Mononuclear cell (primary cell): ENCODE data around the gene PHPT1. TPM values are rescaled to one million over a fixed set of nuclear protein-coding genes. Genes with fewer than 3 reads are reported as not detected.
"Not testable (repeated sequence)": the region's sequence is repeated elsewhere in the genome, so short reads cannot be mapped to it uniquely, and the experiment has no call there.

Source experiments
- H3K27me3 ChIP-seq: 2 replicates; pipeline ENCODE4 v1.6.0; 2011; ENCODE audit warnings: low read length, control low read depth; ENCODE audit not compliant: insufficient read depth
- H3K4me1 ChIP-seq: 2 replicates; pipeline ENCODE4 v1.5.1; 2011; ENCODE audit warnings: mild to moderate bottlenecking, low read length, control low read depth; ENCODE audit not compliant: insufficient read depth
- H3K4me3 ChIP-seq: 2 replicates; pipeline ENCODE4 v1.5.1; 2011; ENCODE audit warnings: mild to moderate bottlenecking, low read length, moderate library complexity
- H3K9me3 ChIP-seq: 2 replicates; pipeline ENCODE4 v1.5.1; 2011; ENCODE audit warnings: low read depth, mild to moderate bottlenecking, control low read depth, low read length
- total RNA-seq: library from RNA; depleted of rRNA; stranded (reverse); fragments of >200 nt; gene quantifications from one replicate; pipeline ENCODE4 v1.2.3, GENCODE V29; 2012

PHPT1 gene
- total RNA-seq, 1 donor, result 14.0 TPM

GRCh38 chr9:136868644-136869043, 19.4 kb downstream of the PHPT1 start:
- Histone ChIP-seq H3K9me3 (no peaks in the 10 kb centered on the region), H3K27me3 (no peaks in the 10 kb centered on the region), H3K4me3 (no peak overlapping the region), H3K4me1 (peaks cover 20% of the 10 kb centered on the region)

DNA sequence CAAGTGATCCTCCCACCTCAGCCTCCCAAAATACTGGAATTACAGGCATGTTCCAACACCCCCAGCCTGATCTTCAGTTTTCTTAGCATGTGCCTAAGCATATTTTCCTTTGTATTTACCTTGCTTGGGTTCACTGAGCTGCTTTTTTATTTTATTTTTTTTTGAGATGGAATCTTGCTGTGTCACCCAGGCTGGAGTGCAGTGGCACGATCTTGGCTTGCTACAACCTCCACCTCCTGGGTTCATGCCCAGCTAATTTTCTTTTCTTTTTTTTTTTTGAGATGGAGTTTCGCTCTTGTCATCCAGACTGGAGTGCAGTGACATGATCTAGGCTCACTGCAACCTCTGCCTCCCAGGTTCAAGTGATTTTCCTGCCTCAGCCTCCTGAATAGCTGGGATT, 20.4 kb downstream of the PHPT1 start:
- not testable (repeated sequence) for H3K27me3 ChIP-seq, H3K4me3 ChIP-seq, H3K9me3 ChIP-seq
- H3K4me1 ChIP-seq, result peaks cover 15% of the 10 kb centered on the region

DNA sequence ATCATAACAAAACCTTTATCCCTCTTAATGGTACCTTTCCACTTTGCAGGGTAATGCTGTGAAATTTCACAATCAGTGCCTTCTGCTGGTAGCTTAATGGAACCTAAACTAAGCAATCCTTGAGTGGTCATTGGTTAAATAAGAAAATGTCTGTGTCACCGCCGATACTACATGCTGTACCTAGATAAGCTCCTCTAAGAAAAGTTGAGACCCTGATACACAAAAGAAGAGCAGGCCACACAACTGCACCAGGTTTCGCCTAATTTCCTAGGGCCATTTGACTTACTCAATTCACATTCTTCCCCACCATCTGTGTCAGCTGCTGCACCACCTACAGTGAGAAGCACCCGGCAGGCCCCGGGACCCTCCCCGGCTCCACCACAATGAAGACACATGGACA, 25.9 kb downstream of the PHPT1 start:
- Histone ChIP-seq H3K4me1 (no peaks in the 10 kb centered on the region), H3K4me3 (no peak overlapping the region), H3K9me3 (no peaks in the 10 kb centered on the region), H3K27me3 (no peaks in the 10 kb centered on the region)

DNA sequence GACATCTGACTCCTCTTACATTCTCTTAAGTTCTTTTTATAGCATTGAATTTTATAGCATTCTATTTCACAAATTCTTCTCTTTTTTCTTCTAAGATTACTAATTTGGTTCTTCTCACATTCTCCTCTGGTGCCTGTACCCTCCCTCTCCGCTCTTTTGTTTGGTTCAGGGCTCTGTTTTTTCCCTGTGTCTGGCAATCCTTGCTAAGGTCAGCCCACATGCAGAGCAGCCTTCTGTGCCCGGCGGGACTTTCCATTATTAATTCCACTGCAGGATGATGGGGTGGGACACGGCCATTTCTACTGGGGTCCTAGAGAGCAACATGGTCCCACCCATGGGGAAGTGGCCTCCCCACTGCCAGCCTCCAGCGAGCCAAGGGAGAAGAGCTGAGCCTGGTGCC, 27.3 kb downstream of the PHPT1 start:
- Histone ChIP-seq H3K4me3 (no peak overlapping the region), H3K4me1 (peaks cover 3% of the 10 kb centered on the region), H3K9me3 (no peaks in the 10 kb centered on the region), H3K27me3 (no peaks in the 10 kb centered on the region)

- Histone ChIP-seq H3K4me3 (no peak overlapping the region), H3K4me1 (peaks cover 27% of the 10 kb centered on the region), H3K9me3 (no peaks in the 10 kb centered on the region), H3K27me3 (no peaks in the 10 kb centered on the region)
Observed at GRCh38 chr9:136880651-136881050, 31.4 kb downstream of the PHPT1 start.

DNA sequence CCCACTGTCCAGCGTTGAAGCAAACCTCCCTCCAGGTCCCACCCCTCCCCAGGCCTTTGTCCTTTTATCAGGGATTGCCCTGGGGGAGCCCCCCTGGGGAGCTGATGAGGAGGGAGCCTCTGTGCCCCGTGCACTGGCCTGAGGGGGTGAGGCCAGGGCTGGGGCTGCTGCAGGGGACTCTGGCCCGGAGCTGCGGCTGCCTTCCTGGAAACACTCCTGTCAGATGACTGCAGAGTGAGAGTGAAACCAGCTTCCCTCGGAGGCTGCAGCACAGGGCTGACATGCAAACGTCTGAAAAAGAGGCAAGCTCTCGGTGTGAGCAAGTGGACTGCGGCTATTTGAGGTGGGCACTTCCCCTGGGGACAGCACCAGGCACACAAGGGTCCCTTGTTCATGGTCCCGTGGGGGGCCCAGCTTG, 32.5 kb downstream of the PHPT1 start:
- Histone ChIP-seq H3K9me3 (no peaks in the 10 kb centered on the region), H3K4me1 (peaks cover 31% of the 10 kb centered on the region), H3K4me3 (no peak overlapping the region), H3K27me3 (no peaks in the 10 kb centered on the region)

GRCh38 chr9:136882109-136882946, 33.1 kb downstream of the PHPT1 start:
- Histone ChIP-seq H3K9me3 (no peaks in the 10 kb centered on the region), H3K27me3 (no peaks in the 10 kb centered on the region), H3K4me1 (peaks cover 37% of the 10 kb centered on the region), H3K4me3 (no peak overlapping the region)

GRCh38 chr9:136882947-136883283, 33.7 kb downstream of the PHPT1 start:
- not testable (repeated sequence) for H3K4me3 ChIP-seq, H3K27me3 ChIP-seq, H3K9me3 ChIP-seq
- H3K4me1 ChIP-seq, result peaks cover 43% of the 10 kb centered on the region

GRCh38 chr9:136883670-136884069, 34.5 kb downstream of the PHPT1 start:
- H3K4me3 ChIP-seq, H3K27me3 ChIP-seq, H3K9me3 ChIP-seq: not testable (repeated sequence)
- H3K4me1 ChIP-seq, result peaks cover 46% of the 10 kb centered on the region

DNA sequence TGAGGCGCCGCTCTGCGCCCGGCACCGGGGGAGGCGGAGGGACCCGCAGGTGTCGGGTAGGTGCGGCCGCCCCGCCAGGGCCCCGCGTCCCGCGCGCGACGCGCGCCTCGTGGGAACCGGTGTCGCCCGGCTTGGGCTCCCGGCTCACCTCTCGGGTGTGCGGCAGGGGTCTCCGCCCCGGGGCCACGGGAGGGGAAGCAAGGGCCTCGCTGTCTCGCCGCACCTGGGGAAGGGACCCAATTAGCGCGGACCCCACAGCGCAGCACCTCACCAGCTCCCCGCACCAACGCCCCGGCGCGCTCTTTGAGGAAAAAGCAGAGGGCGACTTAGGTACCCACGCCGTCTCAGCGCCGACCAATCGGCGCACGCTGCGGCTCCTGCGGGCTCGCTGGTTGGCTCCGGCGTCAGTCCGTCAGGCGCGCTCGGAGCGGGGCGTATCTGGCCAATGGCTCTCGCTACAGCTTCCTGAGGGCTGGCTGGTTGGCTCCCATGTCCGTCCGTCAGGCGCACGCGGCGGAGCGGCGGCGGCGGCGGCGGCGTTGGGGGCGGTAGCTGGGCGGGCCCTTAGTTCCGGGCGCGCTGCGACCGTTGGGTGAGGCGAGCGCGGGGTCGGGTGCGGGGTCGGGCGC, 36.9 kb downstream of the PHPT1 start, which contains the start of gene TRAF2:
TRAF2 (plus strand) TSS at position 567 of the 629 bp plus-strand sequence. CDS start 12,225 bp downstream, outside the sequence.
- Histone ChIP-seq H3K9me3 (no peaks in the 10 kb centered on the region), H3K4me3 (peak within 1 kb of the TSS; percentile 67), H3K27me3 (no peaks in the 10 kb centered on the region), H3K4me1 (peaks cover 46% of the 10 kb centered on the region)

- H3K4me1 ChIP-seq, result peaks cover 39% of the 10 kb centered on the region
- peak overlapping the region; percentile 67 for H3K4me3 ChIP-seq
- H3K27me3 ChIP-seq, result no peaks in the 10 kb centered on the region
- H3K9me3 ChIP-seq, result no peaks in the 10 kb centered on the region
Observed at GRCh38 chr9:136886610-136887597, 37.7 kb downstream of the PHPT1 start.

DNA sequence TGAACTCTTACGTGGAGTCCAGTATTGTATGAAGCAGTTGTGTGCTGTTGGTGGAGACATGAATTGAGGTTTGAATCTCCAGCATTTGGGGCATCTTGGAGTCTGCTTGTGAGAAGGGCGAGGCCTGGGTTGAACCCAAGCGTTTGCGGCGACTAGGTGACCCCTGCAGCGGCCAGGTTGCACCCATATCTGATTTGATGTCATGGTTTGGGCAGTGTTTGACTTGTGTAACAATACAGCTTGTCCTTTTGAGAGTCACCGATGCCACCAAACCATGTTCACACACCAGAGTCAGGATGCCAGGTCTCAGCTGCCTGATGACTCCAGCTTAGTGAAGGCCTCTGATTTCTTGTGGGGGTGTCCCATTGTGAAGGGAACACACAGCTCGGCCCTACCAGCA, 39.2 kb downstream of the PHPT1 start:
- no peak overlapping the region for H3K4me3 ChIP-seq
- H3K9me3 ChIP-seq, result no peaks in the 10 kb centered on the region
- peaks cover 25% of the 10 kb centered on the region for H3K4me1 ChIP-seq
- H3K27me3 ChIP-seq, result no peaks in the 10 kb centered on the region

DNA sequence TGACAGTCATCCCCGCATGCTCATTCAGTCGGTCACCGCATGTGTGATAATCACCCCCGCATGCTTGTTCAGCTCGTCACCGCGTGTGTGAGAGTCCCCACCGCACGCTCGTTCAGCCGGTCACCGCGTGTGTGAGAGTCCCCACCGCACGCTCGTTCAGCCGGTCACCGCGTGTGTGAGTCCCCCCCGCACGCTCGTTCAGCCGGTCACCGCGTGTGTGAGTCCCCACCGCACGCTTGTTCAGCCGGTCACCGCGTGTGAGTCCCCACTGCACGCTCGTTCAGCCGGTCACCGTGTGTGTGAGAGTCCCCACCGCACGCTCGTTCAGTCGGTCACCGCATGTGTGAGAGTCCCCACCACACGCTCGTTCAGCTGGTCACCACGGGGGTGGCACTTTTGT, 40.6 kb downstream of the PHPT1 start:
- Histone ChIP-seq H3K4me3 (no peak overlapping the region), H3K9me3 (no peaks in the 10 kb centered on the region), H3K27me3 (no peaks in the 10 kb centered on the region), H3K4me1 (peaks cover 25% of the 10 kb centered on the region)

GRCh38 chr9:136890661-136891060, 41.5 kb downstream of the PHPT1 start:
- H3K4me1 ChIP-seq, result peaks cover 19% of the 10 kb centered on the region
- H3K27me3 ChIP-seq, result no peaks in the 10 kb centered on the region
- no peaks in the 10 kb centered on the region for H3K9me3 ChIP-seq
- no peak overlapping the region for H3K4me3 ChIP-seq

DNA sequence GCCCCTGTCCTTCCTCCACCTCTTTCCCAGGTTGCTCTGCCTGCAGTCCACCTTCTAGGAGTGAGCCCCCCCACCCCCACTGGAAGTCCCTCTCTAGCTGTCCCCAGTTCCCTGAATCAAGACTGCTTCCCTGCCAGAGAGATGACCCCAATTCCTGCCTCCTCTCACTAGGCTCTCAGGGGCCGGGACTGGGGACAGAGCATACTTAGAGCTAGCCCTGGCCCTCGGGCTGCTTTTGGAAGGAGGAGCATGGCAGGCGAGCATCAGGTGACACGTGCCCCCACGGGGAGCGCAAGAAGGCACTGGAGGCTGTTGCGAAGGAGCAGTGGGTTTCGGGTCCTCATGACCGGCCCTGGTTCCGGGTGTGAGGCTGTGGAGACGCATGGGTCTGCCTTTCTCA, 46.8 kb downstream of the PHPT1 start:
- Histone ChIP-seq H3K27me3 (no peaks in the 10 kb centered on the region), H3K9me3 (no peaks in the 10 kb centered on the region), H3K4me1 (no peaks in the 10 kb centered on the region), H3K4me3 (no peak overlapping the region)
